Colonic mucosa (tissue), 4 donors: ENCODE data around the gene SEC22A. TPM values are rescaled to one million over a fixed set of nuclear protein-coding genes. Genes with fewer than 3 reads are reported as not detected.

Experiments
- DNase-seq: peaks from one replicate; pipeline ENCODE4 v3.0.0-alpha.2; 2020
- H3K27ac ChIP-seq: fragments of 200-600 bp; one replicate; pipeline ENCODE4 v1.8.0; 2021
- H3K27me3 ChIP-seq: fragments of 200-600 bp; one replicate; pipeline ENCODE4 v1.8.0; 2021
- H3K36me3 ChIP-seq: fragments of 200-600 bp; one replicate; pipeline ENCODE4 v1.8.0; 2021
- H3K4me1 ChIP-seq: fragments of 200-600 bp; one replicate; pipeline ENCODE4 v1.8.0; 2021; ENCODE audit warnings: mild to moderate bottlenecking
- H3K4me3 ChIP-seq: fragments of 200-600 bp; one replicate; pipeline ENCODE4 v1.8.0; 2021
- H3K9ac ChIP-seq, 2 donors: one replicate each; pipeline ENCODE4 v1.7.0; 2013; ENCODE audit warnings: control low read depth in 2 of 2, low read depth in 2 of 2, low read length in 2 of 2
- H3K9me3 ChIP-seq: fragments of 200-600 bp; one replicate; pipeline ENCODE4 v1.8.0; 2021
- CTCF ChIP-seq: fragments of 200-600 bp; IDR thresholded peaks from one replicate; pipeline ENCODE4 v1.8.0; 2022; ENCODE audit warnings: antibody characterized with exemption, mild to moderate bottlenecking
- intact Hi-C: fragments of 100-400 bp; cut with DNase I; formaldehyde crosslinking; loops from one replicate; pipeline ENCODE4 v1.14.1; 2022
- total RNA-seq, 2 donors: library from RNA; stranded (reverse); fragmentation: NEBNext Ultra II Directional in 1 of 2; extraction: Animal tissue kit (Norgen Biotek cat#: 25700) in 1 of 2; gene quantifications; one replicate each; pipeline ENCODE4 v1.2.1, GENCODE V29; 2021
- donor health status: healthy.
- donor health status: DM: no; HTN: no; CAD: no.
- donor health status: DM: no; HTN: no; CAD: no.

The SEC22A gene
- total RNA-seq, 2 donors from 2014 or later, result 15.6 to 18.7 TPM

GRCh38 chr3:123290962-123291361, 89.2 kb downstream of the SEC22A start:
- no peaks in the 10 kb centered on the region for H3K9me3 ChIP-seq
- TF ChIP-seq CTCF, result no peak
- no peak overlapping the region for H3K4me3 ChIP-seq
- no peaks in the 10 kb centered on the region for H3K4me1 ChIP-seq
- no peak overlapping the region for H3K27ac ChIP-seq
- no peaks in the 10 kb centered on the region for H3K27me3 ChIP-seq
- intact Hi-C loops, result no loop called here
- H3K9ac ChIP-seq, result no peak overlapping the region
- no peak for DNase-seq
- H3K36me3 ChIP-seq, result no peaks in the 10 kb centered on the region

- Histone ChIP-seq H3K4me1 (no peaks in the 10 kb centered on the region), H3K27ac (no peak overlapping the region), H3K9me3 (no peaks in the 10 kb centered on the region), H3K27me3 (no peaks in the 10 kb centered on the region), H3K4me3 (no peak overlapping the region), H3K36me3 (no peaks in the 10 kb centered on the region), H3K9ac (no peak overlapping the region)
- intact Hi-C loops, result no loop called here
- no peak for TF ChIP-seq CTCF
- no peak for DNase-seq
Measured at GRCh38 chr3:123291404-123291803, 89.7 kb downstream of the SEC22A start.

DNA sequence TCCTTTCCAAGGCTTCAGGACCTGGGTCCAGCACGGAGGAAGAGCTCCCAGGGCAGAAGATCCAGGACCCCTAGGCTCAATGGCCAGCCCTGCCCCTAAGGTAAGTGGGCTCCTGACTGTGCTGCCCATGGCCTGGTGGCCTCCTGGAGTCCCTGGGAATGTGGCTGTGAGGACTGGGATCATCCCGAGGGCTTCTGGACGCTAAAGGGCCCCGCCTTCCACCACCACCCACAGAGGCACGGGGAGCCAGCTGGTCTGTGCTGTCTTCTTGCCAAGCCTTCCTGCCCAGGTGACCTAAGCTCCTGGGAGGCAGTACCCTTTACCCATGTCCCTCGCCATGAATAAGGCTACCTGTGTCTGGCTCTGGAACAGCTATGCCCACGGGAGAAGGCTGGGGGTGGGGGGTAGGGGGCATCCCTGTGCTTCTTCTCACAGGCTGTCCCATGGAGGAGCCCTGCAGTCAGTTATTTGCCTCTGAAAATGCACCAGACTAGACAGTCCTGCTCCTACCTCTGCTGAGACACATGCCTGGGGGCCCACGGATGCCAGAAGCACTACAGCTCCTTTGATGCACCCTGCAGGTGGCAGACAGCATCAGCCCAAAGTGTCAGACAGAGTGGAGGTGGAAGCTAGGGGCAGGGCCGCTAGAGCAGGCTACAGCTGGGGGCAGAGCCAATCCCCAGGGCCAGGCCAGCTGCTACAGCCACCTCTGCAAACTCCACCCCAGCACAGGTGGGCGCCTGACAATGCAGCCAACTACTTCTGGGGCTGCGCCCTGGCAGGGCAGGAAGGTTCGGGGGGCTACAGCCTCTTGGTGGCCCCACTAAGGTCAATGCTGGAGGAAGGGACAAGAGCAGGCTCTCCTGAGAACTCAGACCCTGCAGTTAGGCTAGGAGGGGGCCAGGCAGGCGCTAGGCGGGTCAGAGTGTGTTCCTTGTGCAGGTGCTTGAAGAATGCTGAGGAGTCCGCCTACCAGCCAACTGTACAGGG, 90.9 kb downstream of the SEC22A start:
- Histone ChIP-seq H3K4me3 (no peak overlapping the region), H3K9me3 (no peaks in the 10 kb centered on the region), H3K27me3 (no peaks in the 10 kb centered on the region), H3K36me3 (no peaks in the 10 kb centered on the region), H3K4me1 (no peaks in the 10 kb centered on the region), H3K27ac (no peak overlapping the region), H3K9ac (no peak overlapping the region)
- TF ChIP-seq CTCF, result no peak
- no peak for DNase-seq
- intact Hi-C loops, result no loop called here

DNA sequence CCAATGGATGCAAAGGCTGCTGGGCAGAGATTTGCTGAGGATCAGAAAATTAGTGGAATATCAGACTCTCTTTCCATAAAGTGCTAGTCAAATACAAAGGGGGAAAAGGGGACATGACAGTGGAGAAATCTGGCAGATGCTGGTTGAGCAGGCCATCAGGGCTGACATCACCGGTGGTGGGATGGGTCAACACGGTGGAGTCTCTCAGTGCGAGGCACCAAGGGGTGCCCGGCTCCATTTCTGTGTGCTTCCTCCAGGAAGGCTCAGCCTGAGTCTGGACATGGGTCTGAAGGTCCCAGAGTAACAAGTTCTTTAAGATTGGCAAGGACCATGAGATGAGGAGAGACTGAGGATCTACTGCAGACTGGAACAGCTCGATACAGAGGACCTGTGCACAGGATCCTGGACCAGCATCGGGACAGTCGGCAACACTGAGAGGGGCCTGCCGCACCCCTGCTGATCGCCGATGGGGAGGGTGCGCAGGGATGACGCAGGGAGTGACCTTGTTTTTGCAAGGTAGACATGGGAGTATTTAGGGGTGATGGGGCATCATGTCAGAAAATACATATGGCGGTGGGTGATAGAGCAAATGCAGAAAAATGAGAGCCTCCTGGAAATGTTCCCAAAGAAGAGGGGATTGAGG, 92.7 kb downstream of the SEC22A start:
- Histone ChIP-seq H3K27me3 (no peaks in the 10 kb centered on the region), H3K4me3 (no peak overlapping the region), H3K9me3 (no peaks in the 10 kb centered on the region), H3K9ac (no peak overlapping the region), H3K36me3 (no peaks in the 10 kb centered on the region), H3K27ac (no peak overlapping the region), H3K4me1 (no peaks in the 10 kb centered on the region)
- no peak for TF ChIP-seq CTCF
- no peak for DNase-seq
- intact Hi-C loops, result no loop called here

DNA sequence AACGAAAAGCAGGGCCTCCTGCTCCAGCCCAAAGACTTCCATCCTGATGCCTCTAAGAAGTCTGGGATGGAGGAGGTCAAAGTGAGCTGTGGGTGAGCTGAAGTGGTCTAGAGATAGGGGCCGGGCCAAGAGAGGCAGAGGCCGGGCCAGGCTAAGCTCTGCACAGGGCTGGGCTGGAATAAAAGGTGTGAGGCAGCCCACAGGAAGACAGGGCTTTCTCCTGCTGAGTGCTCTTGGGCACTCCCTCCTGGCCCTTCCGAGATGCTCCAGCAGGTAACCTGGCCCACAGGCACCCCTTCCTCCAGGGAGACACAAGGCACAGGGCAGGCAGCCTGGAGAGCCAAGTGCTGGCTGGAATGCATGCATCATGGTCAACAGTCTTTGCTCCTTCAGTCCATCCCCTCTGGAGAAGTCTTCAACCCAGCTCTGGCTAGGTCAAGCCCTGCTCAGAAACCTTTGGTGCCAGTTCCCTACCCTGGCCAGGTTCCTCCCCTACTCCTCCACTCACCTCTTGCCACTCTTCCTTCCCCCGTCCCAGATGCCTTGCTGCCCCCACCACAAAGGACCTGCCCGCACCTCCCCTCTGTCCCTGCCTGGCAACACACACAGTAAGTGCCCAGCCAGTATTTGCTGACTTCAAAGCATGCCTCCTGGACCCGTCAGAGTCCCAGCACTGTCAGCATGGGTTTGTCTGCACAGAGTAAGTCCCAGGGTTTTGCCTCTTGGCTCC, 93.6 kb downstream of the SEC22A start:
- no peak for TF ChIP-seq CTCF
- intact Hi-C loops, result no loop called here
- no peak overlapping the region for H3K9ac ChIP-seq
- H3K4me1 ChIP-seq, result no peaks in the 10 kb centered on the region
- no peak overlapping the region for H3K27ac ChIP-seq
- H3K4me3 ChIP-seq, result no peak overlapping the region
- H3K27me3 ChIP-seq, result no peaks in the 10 kb centered on the region
- no peaks in the 10 kb centered on the region for H3K9me3 ChIP-seq
- no peaks in the 10 kb centered on the region for H3K36me3 ChIP-seq
- no peak for DNase-seq
